MM.1S (cell line): ENCODE data around the gene ALPI.

ENCODE experiments used
- EZH2 ChIP-seq: fragments of 300-600 bp; sonication (generic); optimal IDR thresholded peaks from 2 replicates; pipeline ENCODE3; 2017; ENCODE audit warnings: low read depth, mild to moderate bottlenecking, antibody characterized with exemption, low read length, mixed read lengths
- EZH2phosphoT487 ChIP-seq: fragments of 300-600 bp; sonication (generic); IDR thresholded peaks from 2 replicates; pipeline ENCODE4 v1.6.1; 2018; ENCODE audit warnings: antibody characterized with exemption, low read length
- TF ChIP-seq, protein P1 (sequence below): fragments of 300-600 bp; sonication (generic); IDR thresholded peaks from 2 replicates; pipeline ENCODE4 v1.5.1; 2016; ENCODE audit warnings: antibody characterized with exemption, low read length, mixed read lengths

DNA sequence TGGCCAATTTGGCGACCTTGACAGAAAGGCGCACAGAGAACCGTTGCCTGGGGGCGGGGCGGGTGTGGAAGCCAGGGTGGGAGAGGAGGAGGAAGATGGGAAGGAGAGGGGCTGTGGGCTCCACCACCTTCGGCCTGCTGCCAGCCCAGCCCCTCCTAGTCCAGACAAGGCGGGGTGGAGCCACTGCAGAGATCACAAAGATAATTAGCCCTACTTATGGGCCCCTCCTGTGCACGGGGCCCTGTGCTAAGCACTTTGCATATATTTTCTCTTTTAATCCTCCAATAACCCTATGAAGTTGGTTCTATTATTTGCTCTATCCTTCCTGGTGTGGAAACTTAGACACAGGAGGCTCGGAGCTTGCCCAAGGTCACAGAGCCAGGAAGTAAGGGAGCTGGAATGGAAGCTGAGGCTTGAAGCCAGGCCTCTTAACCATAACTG lies 45.4 kb downstream of the ALPI start:
- TF ChIP-seq, protein P1, sequence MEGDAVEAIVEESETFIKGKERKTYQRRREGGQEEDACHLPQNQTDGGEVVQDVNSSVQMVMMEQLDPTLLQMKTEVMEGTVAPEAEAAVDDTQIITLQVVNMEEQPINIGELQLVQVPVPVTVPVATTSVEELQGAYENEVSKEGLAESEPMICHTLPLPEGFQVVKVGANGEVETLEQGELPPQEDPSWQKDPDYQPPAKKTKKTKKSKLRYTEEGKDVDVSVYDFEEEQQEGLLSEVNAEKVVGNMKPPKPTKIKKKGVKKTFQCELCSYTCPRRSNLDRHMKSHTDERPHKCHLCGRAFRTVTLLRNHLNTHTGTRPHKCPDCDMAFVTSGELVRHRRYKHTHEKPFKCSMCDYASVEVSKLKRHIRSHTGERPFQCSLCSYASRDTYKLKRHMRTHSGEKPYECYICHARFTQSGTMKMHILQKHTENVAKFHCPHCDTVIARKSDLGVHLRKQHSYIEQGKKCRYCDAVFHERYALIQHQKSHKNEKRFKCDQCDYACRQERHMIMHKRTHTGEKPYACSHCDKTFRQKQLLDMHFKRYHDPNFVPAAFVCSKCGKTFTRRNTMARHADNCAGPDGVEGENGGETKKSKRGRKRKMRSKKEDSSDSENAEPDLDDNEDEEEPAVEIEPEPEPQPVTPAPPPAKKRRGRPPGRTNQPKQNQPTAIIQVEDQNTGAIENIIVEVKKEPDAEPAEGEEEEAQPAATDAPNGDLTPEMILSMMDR, result no peak
- TF ChIP-seq EZH2, result no peak
- no peak for TF ChIP-seq EZH2phosphoT487
